IMR-90 (cell line): Measurements from ENCODE around the gene FAS.

Experiments used
- CEBPB ChIP-seq: IDR thresholded peaks from 2 replicates; pipeline ENCODE4 v1.6.1; 2012; ENCODE audit warnings: low read depth, low read length, improper control_type of control experiment
- MAZ ChIP-seq: IDR thresholded peaks from 2 replicates; pipeline ENCODE4 v1.6.1; 2012; ENCODE audit warnings: low read depth, mild to moderate bottlenecking, low read length, improper control_type of control experiment, moderate library complexity, borderline replicate concordance
- MXI1 ChIP-seq: IDR thresholded peaks from 2 replicates; pipeline ENCODE4 v1.6.1; 2012; ENCODE audit warnings: low read depth, mild to moderate bottlenecking, low read length, moderate library complexity, borderline replicate concordance
- RAD21 ChIP-seq: IDR thresholded peaks from 2 replicates; pipeline ENCODE4 v1.6.1; 2012; ENCODE audit warnings: low read length, improper control_type of control experiment
- SMC3 ChIP-seq: fragments of 150-350 bp; IDR thresholded peaks from 2 replicates; pipeline ENCODE4 v1.6.1; 2016; ENCODE audit warnings: low read depth, mild to moderate bottlenecking, antibody characterized with exemption, low read length, moderate library complexity
- TF ChIP-seq, protein P1 (sequence below): conservative IDR thresholded peaks from 2 replicates; pipeline ENCODE4 v1.5.1; 2012; ENCODE audit warnings: mild to moderate bottlenecking, low read depth, low read length, improper control_type of control experiment

DNA sequence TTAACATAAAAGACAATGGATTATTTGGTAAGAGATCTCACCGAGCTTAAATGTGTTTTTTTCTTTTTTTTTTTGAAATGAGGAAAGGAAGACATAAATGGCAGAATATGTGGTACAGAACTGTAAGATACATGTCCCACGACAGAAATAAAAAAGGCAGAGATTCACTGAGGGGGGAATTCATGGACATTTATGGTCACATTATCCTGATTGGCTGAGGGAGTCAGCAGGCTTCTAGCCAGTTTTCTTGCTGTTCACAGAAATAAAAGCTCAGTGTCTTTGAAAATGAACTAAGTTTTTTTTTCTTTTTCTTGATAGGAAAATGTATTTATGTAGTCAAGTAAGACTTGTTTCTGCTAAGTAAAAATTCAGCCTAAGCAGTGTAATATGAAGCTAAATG lies 8.2 kb upstream of the FAS start:
- TF ChIP-seq, protein P1, sequence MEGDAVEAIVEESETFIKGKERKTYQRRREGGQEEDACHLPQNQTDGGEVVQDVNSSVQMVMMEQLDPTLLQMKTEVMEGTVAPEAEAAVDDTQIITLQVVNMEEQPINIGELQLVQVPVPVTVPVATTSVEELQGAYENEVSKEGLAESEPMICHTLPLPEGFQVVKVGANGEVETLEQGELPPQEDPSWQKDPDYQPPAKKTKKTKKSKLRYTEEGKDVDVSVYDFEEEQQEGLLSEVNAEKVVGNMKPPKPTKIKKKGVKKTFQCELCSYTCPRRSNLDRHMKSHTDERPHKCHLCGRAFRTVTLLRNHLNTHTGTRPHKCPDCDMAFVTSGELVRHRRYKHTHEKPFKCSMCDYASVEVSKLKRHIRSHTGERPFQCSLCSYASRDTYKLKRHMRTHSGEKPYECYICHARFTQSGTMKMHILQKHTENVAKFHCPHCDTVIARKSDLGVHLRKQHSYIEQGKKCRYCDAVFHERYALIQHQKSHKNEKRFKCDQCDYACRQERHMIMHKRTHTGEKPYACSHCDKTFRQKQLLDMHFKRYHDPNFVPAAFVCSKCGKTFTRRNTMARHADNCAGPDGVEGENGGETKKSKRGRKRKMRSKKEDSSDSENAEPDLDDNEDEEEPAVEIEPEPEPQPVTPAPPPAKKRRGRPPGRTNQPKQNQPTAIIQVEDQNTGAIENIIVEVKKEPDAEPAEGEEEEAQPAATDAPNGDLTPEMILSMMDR = no peak
- TF ChIP-seq CEBPB = no peak
- TF ChIP-seq RAD21 = no peak
- TF ChIP-seq MXI1 = no peak
- no peak for TF ChIP-seq MAZ
- TF ChIP-seq SMC3 = no peak
